EH (cell line): ENCODE results near the gene NWD2.
"Not testable (repeated sequence)": the region's sequence is repeated elsewhere in the genome, so short reads cannot be mapped to it uniquely, and the experiment has no call there.

Source experiments
- DNase-seq: peaks from one replicate; pipeline ENCODE4 v3.0.0-alpha.2; 2015; ENCODE audit warnings: low read depth

NWD2 gene

GRCh38 chr4:37467223-37467622, 222.7 kb downstream of the NWD2 start:
- no peak for DNase-seq

- DNase-seq: no peak
These were observed 223.3 kb downstream of the NWD2 start for GRCh38 chr4:37467824-37468223.

GRCh38 chr4:37469286-37469685, 224.7 kb downstream of the NWD2 start:
- DNase-seq: no peak

GRCh38 chr4:37470245-37470644, 225.7 kb downstream of the NWD2 start:
- no peak for DNase-seq

- DNase-seq: no peak
These were observed 226.6 kb downstream of the NWD2 start for GRCh38 chr4:37471093-37471492.

- no peak for DNase-seq
These were observed 227.4 kb downstream of the NWD2 start for GRCh38 chr4:37471971-37472370.

GRCh38 chr4:37473807-37474206, 229.3 kb downstream of the NWD2 start:
- DNase-seq: no peak

GRCh38 chr4:37475087-37475486, 230.5 kb downstream of the NWD2 start:
- DNase-seq: no peak

- no peak for DNase-seq
These were observed 231.2 kb downstream of the NWD2 start for GRCh38 chr4:37475776-37476175.

- no peak for DNase-seq
These were observed 231.7 kb downstream of the NWD2 start for GRCh38 chr4:37476256-37476655.

- DNase-seq: no peak
These were observed 232.1 kb downstream of the NWD2 start for GRCh38 chr4:37476691-37477090.

- DNase-seq: no peak
These were observed 232.6 kb downstream of the NWD2 start for GRCh38 chr4:37477126-37477525.

- no peak for DNase-seq
These were observed 233.6 kb downstream of the NWD2 start for GRCh38 chr4:37478151-37478550.

GRCh38 chr4:37480509-37480908, 236.0 kb downstream of the NWD2 start:
- DNase-seq: no peak

GRCh38 chr4:37481547-37482122, 237.1 kb downstream of the NWD2 start:
- no peak for DNase-seq

- DNase-seq: no peak
These were observed 237.8 kb downstream of the NWD2 start for GRCh38 chr4:37482236-37482913.

- DNase-seq: no peak
These were observed 239.1 kb downstream of the NWD2 start for GRCh38 chr4:37483610-37484009.

GRCh38 chr4:37486166-37486565, 241.6 kb downstream of the NWD2 start:
- no peak for DNase-seq

- DNase-seq: no peak
These were observed 243.1 kb downstream of the NWD2 start for GRCh38 chr4:37487668-37488067.

- no peak for DNase-seq
These were observed 245.2 kb downstream of the NWD2 start for GRCh38 chr4:37489697-37490096.

GRCh38 chr4:37490391-37491347, 246.1 kb downstream of the NWD2 start:
- DNase-seq: no peak

- DNase-seq: not testable (repeated sequence)
These were observed 250.8 kb downstream of the NWD2 start for GRCh38 chr4:37495353-37495752.
